SJSA1 (cell line): ENCODE data around the gene PRMT7. TPM values are rescaled to one million over a fixed set of nuclear protein-coding genes. Genes with fewer than 3 reads are reported as not detected.

Experiments used
- DNase-seq, 2 experiments: peaks; one replicate each; pipeline ENCODE4 v3.0.0-alpha.2; 2015 to 2020; ENCODE audit warnings: low spot score in 2 of 2, low read depth in 1 of 2
- H3K27ac ChIP-seq: fragments of 250-450 bp; sonication (Bioruptor Pico); 2 replicates; pipeline ENCODE4 v1.5.1; 2020; ENCODE audit warnings: mild to moderate bottlenecking, moderate library complexity
- H3K27me3 ChIP-seq: fragments of 250-450 bp; sonication (Bioruptor Pico); replicated peaks from 2 replicates; pipeline ENCODE4 v1.5.1; 2020; ENCODE audit warnings: mild to moderate bottlenecking, moderate library complexity
- H3K36me3 ChIP-seq: fragments of 250-450 bp; sonication (Bioruptor Pico); 2 replicates; pipeline ENCODE4 v1.5.1; 2020; ENCODE audit warnings: mild to moderate bottlenecking
- H3K4me1 ChIP-seq: fragments of 250-450 bp; sonication (Bioruptor Pico); replicated peaks from 2 replicates; pipeline ENCODE4 v1.6.1; 2021; ENCODE audit warnings: mild to moderate bottlenecking
- H3K4me3 ChIP-seq: fragments of 250-450 bp; sonication (Bioruptor Pico); 2 replicates; pipeline ENCODE4 v1.5.1; 2020; ENCODE audit warnings: mild to moderate bottlenecking
- H3K9me3 ChIP-seq: fragments of 250-450 bp; sonication (Bioruptor Pico); replicated peaks from 2 replicates; pipeline ENCODE4 v1.5.1; 2020; ENCODE audit warnings: mild to moderate bottlenecking
- total RNA-seq: library from RNA; depleted of rRNA; stranded (reverse); fragments of >200 nt; shearing (Covaris generic); gene quantifications from 2 replicates; pipeline ENCODE4 v1.2.3, GENCODE V29; 2014

Gene PRMT7
- total RNA-seq, 1 experiment from 2014 or later: 58.8 TPM

- Histone ChIP-seq H3K27me3 (no peaks in the 10 kb centered on the region), H3K4me1 (no peaks in the 10 kb centered on the region), H3K36me3 (peaks cover 79% of the 10 kb centered on the region), H3K9me3 (no peaks in the 10 kb centered on the region), H3K27ac (no peak overlapping the region), H3K4me3 (no peak overlapping the region)
- DNase-seq: no peak
These were observed 42.5 kb downstream of the PRMT7 start for GRCh38 chr16:68353366-68353765.

- Histone ChIP-seq H3K27me3 (no peaks in the 10 kb centered on the region), H3K9me3 (no peaks in the 10 kb centered on the region), H3K4me1 (no peaks in the 10 kb centered on the region), H3K36me3 (peaks cover 72% of the 10 kb centered on the region), H3K4me3 (no peak overlapping the region), H3K27ac (no peak overlapping the region)
- DNase-seq: no peak
These were observed 44.0 kb downstream of the PRMT7 start for GRCh38 chr16:68354816-68355215.

DNA sequence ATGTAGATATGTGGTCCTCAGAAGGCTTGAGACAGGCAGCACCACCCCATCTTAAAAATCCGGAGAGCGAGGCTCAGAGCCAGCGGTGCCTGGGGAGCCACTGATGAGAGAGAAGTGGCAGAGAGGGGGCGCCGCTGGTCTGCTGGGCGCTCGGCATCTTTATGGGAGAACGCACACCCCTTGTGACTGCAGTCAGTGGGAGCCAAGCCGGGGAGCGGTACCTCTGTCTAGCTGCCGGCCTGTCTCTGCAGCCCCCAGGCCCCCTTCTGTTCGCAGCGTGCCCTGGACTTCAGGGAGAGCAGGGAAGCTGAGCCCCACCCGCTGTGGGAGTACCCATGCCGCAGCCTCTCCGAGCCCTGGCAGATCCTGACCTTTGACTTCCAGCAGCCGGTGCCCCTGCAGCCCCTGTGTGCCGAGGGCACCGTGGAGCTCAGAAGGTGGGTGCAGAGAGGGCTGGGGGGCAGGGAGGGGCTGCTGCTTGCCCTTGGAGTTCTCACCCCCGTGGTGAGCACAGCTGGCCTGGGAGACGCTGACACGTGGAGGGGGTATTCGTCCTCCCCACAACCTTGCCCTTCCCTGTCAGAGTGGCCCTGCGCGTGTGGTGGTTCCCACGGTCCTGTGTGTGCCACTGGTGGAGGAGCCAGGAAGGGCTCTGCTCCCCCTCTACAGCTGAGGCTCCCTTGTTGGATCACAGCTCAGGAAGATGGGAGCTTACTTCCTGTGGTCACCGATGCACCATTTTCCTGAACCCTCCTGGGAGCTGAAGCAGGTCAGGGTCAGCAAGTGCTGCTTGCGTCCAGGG is 44.8 kb downstream of the PRMT7 start:
- H3K27ac ChIP-seq: no peak overlapping the region
- no peak overlapping the region for H3K4me3 ChIP-seq
- DNase-seq: no peak
- H3K27me3 ChIP-seq: no peaks in the 10 kb centered on the region
- H3K9me3 ChIP-seq: no peaks in the 10 kb centered on the region
- H3K4me1 ChIP-seq: no peaks in the 10 kb centered on the region
- peaks cover 68% of the 10 kb centered on the region for H3K36me3 ChIP-seq

DNA sequence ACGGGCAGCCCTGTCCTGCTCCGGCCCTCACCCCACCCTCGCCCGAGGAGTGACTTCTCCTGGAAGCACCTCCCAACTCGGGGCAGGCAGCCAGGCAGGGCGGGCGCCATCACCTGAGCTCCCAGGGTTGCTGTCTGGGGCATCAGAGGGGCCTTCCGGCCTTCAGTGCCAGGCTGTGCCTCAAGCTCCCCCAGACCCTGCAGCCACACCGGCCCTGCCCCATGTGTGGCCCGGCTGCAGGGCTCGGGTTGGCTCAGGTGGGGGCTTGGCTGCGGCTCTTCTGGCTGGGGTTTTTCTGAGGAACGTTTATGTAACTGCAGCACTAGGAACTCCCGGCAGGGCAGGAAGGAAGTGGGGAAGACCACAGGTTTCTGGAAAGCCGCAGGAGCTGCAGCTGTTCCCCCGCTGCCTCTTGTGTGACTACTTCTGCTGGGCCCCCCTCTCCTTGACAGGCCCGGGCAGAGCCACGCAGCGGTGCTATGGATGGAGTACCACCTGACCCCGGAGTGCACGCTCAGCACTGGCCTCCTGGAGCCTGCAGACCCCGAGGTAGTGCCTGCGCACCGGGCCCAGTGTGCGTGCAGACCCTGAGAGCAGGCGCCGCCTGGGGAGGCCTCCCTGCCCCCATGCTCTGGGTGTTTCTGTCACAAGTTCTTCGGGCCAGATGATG is 45.6 kb downstream of the PRMT7 start:
- no peak for DNase-seq
- H3K27me3 ChIP-seq: no peaks in the 10 kb centered on the region
- no peaks in the 10 kb centered on the region for H3K4me1 ChIP-seq
- H3K4me3 ChIP-seq: no peak overlapping the region
- peaks cover 63% of the 10 kb centered on the region for H3K36me3 ChIP-seq
- no peak overlapping the region for H3K27ac ChIP-seq
- H3K9me3 ChIP-seq: no peaks in the 10 kb centered on the region

DNA sequence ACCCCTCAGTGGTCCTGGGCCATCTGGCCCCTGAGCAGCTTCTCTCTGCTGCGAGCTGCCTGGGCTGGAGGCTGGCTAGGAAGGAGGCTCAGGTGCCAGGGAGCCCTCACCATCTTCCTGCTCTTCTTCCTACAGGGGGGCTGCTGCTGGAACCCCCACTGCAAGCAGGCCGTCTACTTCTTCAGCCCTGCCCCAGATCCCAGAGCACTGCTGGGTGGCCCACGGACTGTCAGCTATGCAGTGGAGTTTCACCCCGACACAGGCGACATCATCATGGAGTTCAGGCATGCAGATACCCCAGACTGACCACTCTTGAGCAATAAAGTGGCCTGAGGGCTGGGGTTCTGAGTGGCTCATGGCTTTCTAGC is 46.1 kb downstream of the PRMT7 start:
- peaks cover 57% of the 10 kb centered on the region for H3K36me3 ChIP-seq
- no peak for DNase-seq
- H3K9me3 ChIP-seq: no peaks in the 10 kb centered on the region
- no peaks in the 10 kb centered on the region for H3K4me1 ChIP-seq
- H3K4me3 ChIP-seq: no peak overlapping the region
- H3K27me3 ChIP-seq: no peaks in the 10 kb centered on the region
- no peak overlapping the region for H3K27ac ChIP-seq

GRCh38 chr16:68357521-68357922 is 46.7 kb downstream of the PRMT7 start:
- H3K9me3 ChIP-seq: no peaks in the 10 kb centered on the region
- no peaks in the 10 kb centered on the region for H3K4me1 ChIP-seq
- no peak overlapping the region for H3K27ac ChIP-seq
- H3K4me3 ChIP-seq: no peak overlapping the region
- H3K27me3 ChIP-seq: no peaks in the 10 kb centered on the region
- peaks cover 52% of the 10 kb centered on the region for H3K36me3 ChIP-seq
- DNase-seq: no peak

GRCh38 chr16:68357923-68358322 is 47.1 kb downstream of the PRMT7 start:
- no peak overlapping the region for H3K27ac ChIP-seq
- peaks cover 48% of the 10 kb centered on the region for H3K36me3 ChIP-seq
- no peaks in the 10 kb centered on the region for H3K4me1 ChIP-seq
- H3K4me3 ChIP-seq: no peak overlapping the region
- no peaks in the 10 kb centered on the region for H3K27me3 ChIP-seq
- no peak for DNase-seq
- no peaks in the 10 kb centered on the region for H3K9me3 ChIP-seq

DNA sequence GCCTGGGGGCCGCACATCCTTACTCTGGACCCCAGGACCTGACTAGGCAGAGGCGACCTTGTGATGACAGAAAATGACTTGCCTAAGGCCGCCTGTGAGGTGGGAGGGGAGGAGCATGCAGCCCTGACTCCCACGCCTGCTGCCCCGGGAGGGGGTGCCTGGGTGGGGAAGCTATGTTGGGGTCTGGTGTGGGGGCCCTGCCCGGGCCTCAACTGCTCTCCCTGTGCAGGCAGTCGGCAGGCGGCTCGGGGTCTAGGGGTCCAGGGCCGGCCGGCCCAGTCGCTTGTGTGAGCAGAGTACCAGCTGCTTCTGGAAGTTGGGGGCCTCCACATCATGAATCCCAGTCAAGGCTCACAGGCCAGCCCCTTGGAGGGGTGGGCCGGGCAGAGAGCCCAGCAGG is 48.1 kb downstream of the PRMT7 start:
- Histone ChIP-seq H3K27ac (no peak overlapping the region), H3K4me1 (no peaks in the 10 kb centered on the region), H3K36me3 (peaks cover 39% of the 10 kb centered on the region), H3K9me3 (no peaks in the 10 kb centered on the region), H3K27me3 (no peaks in the 10 kb centered on the region), H3K4me3 (no peak overlapping the region)
- DNase-seq: no peak

DNA sequence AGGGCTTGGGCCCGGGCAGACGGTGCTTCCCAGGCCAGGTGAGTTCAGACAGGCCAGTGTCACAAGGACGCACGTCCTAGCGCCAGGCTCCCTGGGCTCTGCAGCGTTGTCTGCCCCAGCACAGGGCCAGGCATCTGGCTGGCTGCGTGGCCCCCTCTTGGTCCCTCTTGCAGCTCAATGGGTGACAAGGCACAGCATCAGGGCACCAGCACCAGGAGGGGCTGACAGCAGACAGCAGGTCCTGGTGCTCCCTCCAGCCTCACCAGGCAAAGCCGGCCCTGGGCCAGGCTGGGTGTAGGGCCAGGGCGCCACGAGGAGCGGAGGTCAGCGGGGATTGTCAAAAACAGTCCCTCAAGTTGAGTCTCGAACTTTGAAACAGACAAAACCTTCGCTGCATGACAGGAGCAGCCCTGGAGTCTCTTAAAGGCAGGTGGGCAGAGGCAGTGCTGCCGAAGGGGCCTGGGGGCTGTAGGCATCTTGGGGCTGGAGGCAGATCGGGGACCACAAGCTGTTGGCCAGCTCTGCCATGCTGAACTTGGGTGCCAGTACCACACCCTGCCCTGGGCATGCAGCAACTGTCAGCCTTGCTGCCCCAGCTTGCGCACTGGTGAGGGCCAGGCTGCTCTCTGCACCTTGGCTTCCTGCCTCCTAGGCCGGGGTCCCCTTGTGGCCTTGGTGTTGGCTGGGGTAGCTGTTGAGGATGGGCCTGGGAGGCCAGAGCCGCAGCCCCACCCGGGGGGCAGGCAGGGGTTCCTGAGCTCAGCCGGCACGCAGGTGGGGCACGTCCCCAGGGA is 48.8 kb downstream of the PRMT7 start:
- Histone ChIP-seq H3K9me3 (no peaks in the 10 kb centered on the region), H3K27ac (no peak overlapping the region), H3K4me1 (no peaks in the 10 kb centered on the region), H3K4me3 (no peak overlapping the region), H3K27me3 (no peaks in the 10 kb centered on the region), H3K36me3 (peaks cover 35% of the 10 kb centered on the region)
- no peak for DNase-seq

DNA sequence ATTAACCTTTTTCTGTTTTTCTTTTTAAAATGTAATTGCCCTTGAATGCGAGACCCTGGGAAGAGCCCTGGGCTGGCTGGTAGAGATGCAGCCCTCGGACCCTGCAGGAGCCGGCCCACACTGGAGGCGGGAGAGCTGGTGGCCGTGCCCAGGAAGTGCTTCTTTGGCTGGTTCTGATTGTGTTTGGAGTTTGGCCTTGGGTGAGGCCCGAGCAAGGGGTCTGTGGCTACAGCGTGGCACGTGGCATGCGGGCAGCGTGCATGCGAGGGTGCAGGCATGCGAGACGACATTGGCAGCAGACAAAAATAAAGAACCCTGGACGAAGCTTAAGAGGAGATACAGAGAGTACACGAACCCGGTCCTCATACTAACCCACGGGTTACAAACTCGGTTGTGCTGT is 49.7 kb downstream of the PRMT7 start:
- no peak for DNase-seq
- Histone ChIP-seq H3K27me3 (no peaks in the 10 kb centered on the region), H3K36me3 (peaks cover 26% of the 10 kb centered on the region), H3K4me1 (no peaks in the 10 kb centered on the region), H3K9me3 (no peaks in the 10 kb centered on the region), H3K4me3 (no peak overlapping the region), H3K27ac (no peak overlapping the region)

GRCh38 chr16:68360956-68361355 is 50.1 kb downstream of the PRMT7 start:
- H3K27me3 ChIP-seq: no peaks in the 10 kb centered on the region
- no peak for DNase-seq
- H3K4me1 ChIP-seq: no peaks in the 10 kb centered on the region
- no peak overlapping the region for H3K4me3 ChIP-seq
- H3K27ac ChIP-seq: no peak overlapping the region
- H3K36me3 ChIP-seq: peaks cover 22% of the 10 kb centered on the region
- no peaks in the 10 kb centered on the region for H3K9me3 ChIP-seq

- DNase-seq: no peak
- Histone ChIP-seq H3K9me3 (no peaks in the 10 kb centered on the region), H3K36me3 (peaks cover 17% of the 10 kb centered on the region), H3K4me1 (no peaks in the 10 kb centered on the region), H3K27ac (no peak overlapping the region), H3K27me3 (no peaks in the 10 kb centered on the region), H3K4me3 (no peak overlapping the region)
These were observed 50.7 kb downstream of the PRMT7 start for GRCh38 chr16:68361485-68361884.

- DNase-seq: no peak
These were observed 51.6 kb downstream of the PRMT7 start for GRCh38 chr16:68362262-68362913.

More at GRCh38 chr16:68362262-68362913, 51.6 kb downstream of the PRMT7 start:
- Histone ChIP-seq H3K9me3 (no peaks in the 10 kb centered on the region), H3K4me3 (no peak overlapping the region), H3K4me1 (no peaks in the 10 kb centered on the region), H3K27ac (no peak overlapping the region), H3K27me3 (no peaks in the 10 kb centered on the region), H3K36me3 (peaks cover 8% of the 10 kb centered on the region)
